ENCODE results near the gene ORC5. TPM values are rescaled to one million over a fixed set of nuclear protein-coding genes. Genes with fewer than 3 reads are reported as not detected.

Gene ORC5
- total RNA-seq, 2 experiments from 2014 or later: 20.6 to 20.7 TPM

DNA sequence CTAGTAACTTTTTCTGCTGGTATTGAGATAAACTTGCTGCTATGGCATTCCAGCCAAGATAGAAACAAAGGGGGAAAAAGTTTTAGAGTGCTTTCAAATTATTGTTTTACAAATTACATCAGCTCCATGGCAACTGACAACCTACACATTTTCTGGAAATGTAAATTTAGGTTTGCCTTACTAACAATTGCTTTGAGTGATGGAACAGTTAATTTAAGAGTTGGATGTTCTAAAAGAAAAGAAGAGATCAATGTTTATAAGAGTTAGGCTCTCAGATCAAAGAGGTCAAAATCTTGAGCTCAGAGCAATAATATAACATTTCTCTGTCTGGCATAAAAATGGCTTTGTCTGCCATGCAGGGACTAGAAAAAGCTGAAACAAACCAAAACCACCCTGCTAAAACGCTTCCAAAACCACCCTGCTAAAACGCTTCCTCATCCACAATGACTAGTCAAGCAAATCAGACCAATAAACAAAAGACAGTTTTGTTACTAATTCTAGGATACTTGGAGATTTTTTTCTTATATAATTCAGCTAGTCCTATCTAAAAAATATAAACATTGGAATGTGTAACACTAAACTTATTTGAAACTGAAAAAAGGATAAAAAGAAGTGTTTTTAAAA is 32.3 kb downstream of the ORC5 start:
- ChIA-PET CTCF (interaction anchor here (0.7 kb wide), 1 partner anchor 43 kb away, joined by 3 read pairs; no protein-coding TSS in a partner anchor), POLR2A (no interaction called here)
- Mint-ChIP-seq H3K27me3 (no peaks in the 10 kb centered on the region), H3K9me3 (peaks cover 13% of the 10 kb centered on the region), H3K27ac (no peak overlapping the region), H3K4me3 (no peak overlapping the region), H3K4me1 (no peaks in the 10 kb centered on the region), H3K36me3 (ENCODE audit: low read depth) (peaks cover 46% of the 10 kb centered on the region)
- DNase-seq: no peak

DNA sequence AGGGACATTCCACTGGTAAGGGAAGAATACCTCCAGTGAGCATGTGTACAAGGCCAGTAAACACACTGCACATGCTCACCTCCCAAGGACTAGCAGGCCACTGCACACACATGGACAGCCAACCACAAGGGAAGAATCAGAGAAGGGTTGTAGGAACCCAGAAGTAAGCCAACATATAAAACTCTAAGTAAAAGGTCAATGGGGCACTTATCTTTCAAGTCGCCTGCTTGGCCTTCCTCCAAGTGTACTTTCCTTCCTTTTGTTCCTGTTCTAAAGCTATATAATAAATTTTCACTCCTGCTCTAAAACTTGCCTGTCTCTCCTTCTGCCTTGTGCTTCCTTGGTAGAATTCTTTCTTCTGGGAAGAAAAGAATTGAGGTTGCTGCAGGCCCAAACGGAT is 33.0 kb downstream of the ORC5 start:
- Mint-ChIP-seq H3K9me3 (peaks cover 10% of the 10 kb centered on the region), H3K4me3 (no peak overlapping the region), H3K36me3 (ENCODE audit: low read depth) (peaks cover 40% of the 10 kb centered on the region), H3K27ac (no peak overlapping the region), H3K27me3 (no peaks in the 10 kb centered on the region), H3K4me1 (no peaks in the 10 kb centered on the region)
- ChIA-PET POLR2A (no interaction called here), CTCF (interaction anchor here (0.7 kb wide), 1 partner anchor 42 kb away, joined by 3 read pairs; no protein-coding TSS in a partner anchor)
- no peak for DNase-seq

DNA sequence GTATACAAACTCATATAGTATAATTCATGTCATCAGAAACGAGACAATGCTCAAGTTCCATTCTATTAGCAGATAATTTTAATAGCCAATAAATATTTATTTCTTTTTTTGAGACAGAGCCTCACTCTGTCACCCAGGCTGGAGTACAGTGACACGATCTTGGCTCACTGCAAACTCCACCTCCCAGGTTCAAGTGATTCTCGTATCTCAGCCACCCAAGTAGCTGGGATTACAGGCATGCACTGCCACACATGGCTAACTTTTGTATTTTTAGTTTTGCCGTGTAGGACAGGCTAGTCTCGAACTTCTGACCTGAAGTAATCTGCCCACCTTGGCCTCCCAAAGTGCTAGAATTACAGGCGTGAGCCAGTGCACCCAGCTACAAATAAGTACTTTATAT is 45.7 kb downstream of the ORC5 start:
- ChIA-PET CTCF (no interaction called here), POLR2A (no interaction called here)
- peaks cover 14% of the 10 kb centered on the region for H3K36me3 Mint-ChIP-seq (ENCODE audit: low read depth)
- DNase-seq: no peak
- no peaks in the 10 kb centered on the region for H3K27me3 Mint-ChIP-seq
- no peaks in the 10 kb centered on the region for H3K9me3 Mint-ChIP-seq
- H3K27ac Mint-ChIP-seq: no peak overlapping the region
- H3K4me1 Mint-ChIP-seq: no peaks in the 10 kb centered on the region
- H3K4me3 Mint-ChIP-seq: no peak overlapping the region

DNA sequence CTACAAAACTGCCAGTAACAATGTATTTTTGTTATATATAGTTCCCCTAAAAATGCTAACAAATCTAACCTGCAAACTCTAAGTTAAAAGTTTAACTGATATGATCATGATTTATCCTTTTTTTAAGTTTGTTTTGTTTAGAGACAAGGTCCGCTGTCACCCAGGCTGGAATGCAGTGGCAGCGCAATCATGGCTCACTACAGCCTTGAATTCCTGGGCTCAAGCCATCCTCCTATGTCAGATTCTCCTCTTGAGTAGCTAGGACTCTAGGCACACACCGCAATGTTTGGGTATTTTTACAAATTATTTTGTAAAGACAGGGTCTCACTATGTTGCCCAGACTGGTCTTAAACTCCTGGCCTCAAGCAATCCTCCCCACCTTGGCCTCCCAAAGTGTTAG is 46.6 kb downstream of the ORC5 start:
- CTCF ChIA-PET: no interaction called here
- Mint-ChIP-seq H3K27ac (no peak overlapping the region), H3K9me3 (no peaks in the 10 kb centered on the region), H3K27me3 (no peaks in the 10 kb centered on the region), H3K4me1 (no peaks in the 10 kb centered on the region), H3K4me3 (no peak overlapping the region), H3K36me3 (ENCODE audit: low read depth) (peaks cover 12% of the 10 kb centered on the region)
- DNase-seq: no peak
- POLR2A ChIA-PET: no interaction called here

DNA sequence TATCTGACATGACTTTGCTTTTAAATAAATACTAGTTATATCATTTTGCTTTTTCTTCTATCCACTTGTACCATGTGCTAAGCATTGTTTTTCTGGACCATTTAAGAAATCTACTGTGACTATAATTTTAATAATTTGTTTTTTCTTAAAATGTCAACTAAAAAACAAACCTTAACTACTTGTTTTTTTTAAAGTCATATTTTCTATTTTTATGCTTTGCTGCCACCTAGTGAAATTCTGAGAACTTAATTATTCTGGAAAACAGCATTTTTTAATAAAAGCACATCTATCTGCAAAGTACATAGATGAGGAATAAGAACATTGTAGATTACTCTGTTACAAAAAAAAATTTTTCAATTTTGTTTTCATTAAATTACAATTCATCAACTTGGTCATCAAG is 47.4 kb downstream of the ORC5 start:
- H3K4me3 Mint-ChIP-seq: no peak overlapping the region
- no peaks in the 10 kb centered on the region for H3K4me1 Mint-ChIP-seq
- ChIA-PET CTCF (interaction anchor here (0.9 to 1.2 kb wide), 2 partner anchors 9 to 12 kb away, joined by 3 read pairs; no protein-coding TSS in a partner anchor), POLR2A (no interaction called here)
- no peak for DNase-seq
- no peaks in the 10 kb centered on the region for H3K9me3 Mint-ChIP-seq
- no peak overlapping the region for H3K27ac Mint-ChIP-seq
- peaks cover 10% of the 10 kb centered on the region for H3K36me3 Mint-ChIP-seq (ENCODE audit: low read depth)
- no peaks in the 10 kb centered on the region for H3K27me3 Mint-ChIP-seq

DNA sequence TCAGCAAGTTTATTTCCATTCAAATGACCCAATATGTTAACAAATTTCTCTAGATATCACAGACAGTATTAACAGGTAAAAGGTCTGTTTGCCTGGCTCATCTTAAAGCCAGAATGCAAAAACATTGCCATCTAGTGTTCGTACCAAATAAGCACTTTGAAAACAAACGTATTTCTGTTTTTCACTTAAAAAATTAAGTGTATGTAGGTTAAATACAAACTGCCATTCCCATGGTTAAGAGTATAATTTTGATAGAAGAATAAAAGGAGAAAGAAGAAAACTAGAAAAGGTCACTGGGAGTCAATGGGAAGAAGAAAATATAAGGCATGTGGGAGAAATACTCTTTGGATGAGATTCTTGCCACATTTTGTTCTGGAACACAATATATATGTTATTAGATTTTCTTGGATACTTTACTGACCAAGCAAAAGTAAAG is 51.0 kb downstream of the ORC5 start:
- Mint-ChIP-seq H3K4me1 (no peaks in the 10 kb centered on the region), H3K36me3 (ENCODE audit: low read depth) (peaks cover 6% of the 10 kb centered on the region), H3K27ac (no peak overlapping the region), H3K27me3 (no peaks in the 10 kb centered on the region), H3K9me3 (no peaks in the 10 kb centered on the region), H3K4me3 (no peak overlapping the region)
- no peak for DNase-seq
- CTCF ChIA-PET: no interaction called here
- POLR2A ChIA-PET: no interaction called here

DNA sequence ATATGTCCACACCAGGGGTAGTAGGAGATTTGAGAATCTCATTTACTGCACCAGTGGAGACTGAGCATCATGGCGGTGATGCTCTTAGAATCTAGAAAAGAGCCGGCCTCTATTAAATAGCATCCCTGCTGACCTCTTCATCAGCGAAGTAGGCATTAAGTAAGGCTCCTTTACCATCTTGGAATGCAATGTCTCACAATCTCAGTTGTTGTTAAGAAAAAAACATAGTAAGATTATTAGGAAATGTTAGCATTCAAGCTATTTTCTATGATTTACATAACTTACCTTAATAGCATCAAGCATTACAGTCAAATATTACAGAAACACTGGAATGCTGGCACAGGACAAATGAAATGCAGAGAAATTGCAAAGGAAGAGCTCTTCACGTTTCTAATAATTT is 54.5 kb downstream of the ORC5 start:
- H3K4me3 Mint-ChIP-seq: no peak overlapping the region
- CTCF ChIA-PET: no interaction called here
- no peaks in the 10 kb centered on the region for H3K36me3 Mint-ChIP-seq (ENCODE audit: low read depth)
- no peaks in the 10 kb centered on the region for H3K9me3 Mint-ChIP-seq
- no peak for DNase-seq
- H3K4me1 Mint-ChIP-seq: no peaks in the 10 kb centered on the region
- H3K27me3 Mint-ChIP-seq: no peaks in the 10 kb centered on the region
- POLR2A ChIA-PET: no interaction called here
- no peak overlapping the region for H3K27ac Mint-ChIP-seq

DNA sequence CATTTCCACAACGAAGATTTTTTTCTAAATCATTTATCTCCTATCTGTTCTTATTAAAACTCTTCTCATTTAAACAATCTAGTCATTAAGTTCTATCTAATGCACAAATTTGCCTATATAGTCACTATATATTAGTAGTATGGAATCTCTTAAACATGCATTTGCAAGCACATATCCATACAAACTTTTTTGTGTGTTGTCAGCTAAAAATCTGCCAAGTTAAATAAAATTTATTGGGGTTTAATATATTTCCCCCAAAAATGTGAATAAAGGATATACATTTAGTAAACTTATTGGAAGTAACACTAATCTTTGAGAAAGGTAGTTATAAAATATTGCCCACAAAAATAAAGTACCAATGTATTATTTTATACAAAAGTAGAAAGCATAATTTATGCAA is 55.3 kb downstream of the ORC5 start:
- ChIA-PET CTCF (no interaction called here), POLR2A (no interaction called here)
- Mint-ChIP-seq H3K4me1 (no peaks in the 10 kb centered on the region), H3K27ac (no peak overlapping the region), H3K9me3 (no peaks in the 10 kb centered on the region), H3K36me3 (ENCODE audit: low read depth) (no peaks in the 10 kb centered on the region), H3K4me3 (no peak overlapping the region), H3K27me3 (no peaks in the 10 kb centered on the region)
- no peak for DNase-seq

DNA sequence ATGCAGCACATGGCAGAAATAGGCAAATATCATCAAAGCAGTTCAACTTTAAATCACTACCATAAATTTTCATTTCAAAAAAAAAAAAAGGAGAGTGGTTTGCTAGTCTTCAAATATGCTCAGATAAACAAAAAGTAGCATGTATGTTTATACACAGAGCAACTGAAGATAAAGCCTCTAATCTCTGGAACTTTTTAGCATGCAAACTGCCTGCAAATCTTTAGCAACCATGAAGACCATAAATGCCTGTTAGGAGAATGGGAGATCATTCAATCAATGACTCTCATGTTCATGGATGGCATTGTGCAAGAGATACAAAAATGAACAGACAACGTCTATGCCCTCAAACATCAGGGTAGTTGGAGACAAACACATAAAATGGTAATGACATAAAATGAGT is 57.3 kb downstream of the ORC5 start:
- ChIA-PET POLR2A (no interaction called here), CTCF (no interaction called here)
- no peak overlapping the region for H3K4me3 Mint-ChIP-seq
- H3K4me1 Mint-ChIP-seq: no peaks in the 10 kb centered on the region
- no peak for DNase-seq
- no peaks in the 10 kb centered on the region for H3K27me3 Mint-ChIP-seq
- H3K27ac Mint-ChIP-seq: no peak overlapping the region
- H3K9me3 Mint-ChIP-seq: no peaks in the 10 kb centered on the region
- no peaks in the 10 kb centered on the region for H3K36me3 Mint-ChIP-seq (ENCODE audit: low read depth)

DNA sequence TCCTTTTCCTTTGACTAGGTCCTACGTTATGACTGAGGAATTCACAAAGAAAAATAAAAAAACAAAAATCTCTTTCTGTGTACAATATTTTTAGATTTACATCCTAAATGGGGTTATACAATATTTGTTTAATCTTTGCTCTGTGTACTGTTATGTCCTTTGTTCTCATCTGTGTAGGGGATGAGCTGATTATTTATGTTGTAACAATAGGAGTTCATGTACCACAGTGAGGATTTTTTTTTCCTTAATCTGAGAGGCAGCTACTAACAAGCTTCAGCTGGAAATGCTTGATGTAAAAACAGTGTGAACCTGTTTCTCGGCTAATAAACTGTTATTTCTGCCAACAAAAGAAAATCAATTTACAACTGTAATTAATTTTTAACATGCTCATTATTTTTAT is 58.0 kb downstream of the ORC5 start:
- H3K4me1 Mint-ChIP-seq: no peaks in the 10 kb centered on the region
- no peak overlapping the region for H3K4me3 Mint-ChIP-seq
- H3K36me3 Mint-ChIP-seq (ENCODE audit: low read depth): no peaks in the 10 kb centered on the region
- CTCF ChIA-PET: no interaction called here
- no peak overlapping the region for H3K27ac Mint-ChIP-seq
- POLR2A ChIA-PET: no interaction called here
- H3K27me3 Mint-ChIP-seq: no peaks in the 10 kb centered on the region
- no peaks in the 10 kb centered on the region for H3K9me3 Mint-ChIP-seq
- DNase-seq: no peak

DNA sequence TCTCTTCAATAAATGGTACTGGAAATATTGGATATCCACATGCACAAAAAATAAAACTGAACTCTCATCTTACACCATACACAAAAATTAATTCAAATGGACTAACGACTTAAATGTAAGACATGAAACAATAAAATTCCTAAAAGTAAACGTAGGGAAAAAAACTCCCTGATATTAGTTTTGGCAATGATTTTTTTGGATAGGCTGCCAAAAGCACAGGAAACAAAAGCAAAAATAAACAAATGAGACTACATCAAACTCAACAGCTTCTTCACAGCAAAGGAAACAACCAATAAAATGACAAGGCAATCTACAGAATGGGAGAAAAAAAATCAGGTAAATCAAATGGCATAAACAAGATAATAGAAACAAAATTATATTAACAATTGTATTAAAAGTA is 65.7 kb downstream of the ORC5 start:
- Mint-ChIP-seq H3K27ac (no peak overlapping the region), H3K36me3 (ENCODE audit: low read depth) (peaks cover 3% of the 10 kb centered on the region), H3K4me1 (no peaks in the 10 kb centered on the region), H3K9me3 (no peaks in the 10 kb centered on the region), H3K27me3 (no peaks in the 10 kb centered on the region), H3K4me3 (no peak overlapping the region)
- ChIA-PET CTCF (no interaction called here), POLR2A (no interaction called here)
- no peak for DNase-seq

DNA sequence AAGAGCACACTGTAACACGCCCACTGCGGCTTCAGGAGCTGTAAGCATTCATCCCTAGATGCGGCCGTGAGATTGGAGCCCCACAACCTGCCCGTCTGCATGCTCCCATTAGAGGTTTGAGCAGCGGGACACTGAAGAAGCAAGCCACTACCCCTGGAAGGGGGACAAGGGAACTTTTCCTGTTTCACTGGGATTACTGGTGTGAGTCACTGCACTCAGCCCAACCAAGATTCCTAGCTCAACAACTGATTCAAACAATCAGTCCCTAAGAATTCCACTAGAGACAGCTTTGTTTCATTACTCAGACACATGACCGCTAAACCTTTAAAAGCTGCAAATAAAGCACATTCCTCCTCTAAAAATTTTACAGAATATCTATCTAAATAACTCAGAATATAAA is 69.8 kb downstream of the ORC5 start:
- Mint-ChIP-seq H3K36me3 (ENCODE audit: low read depth) (peaks cover 9% of the 10 kb centered on the region), H3K4me3 (no peak overlapping the region), H3K9me3 (no peaks in the 10 kb centered on the region), H3K4me1 (peaks cover 3% of the 10 kb centered on the region), H3K27ac (no peak overlapping the region), H3K27me3 (no peaks in the 10 kb centered on the region)
- no peak for DNase-seq
- POLR2A ChIA-PET: no interaction called here
- CTCF ChIA-PET: interaction anchor here (1.4 to 1.5 kb wide), 2 partner anchors 10 to 11 kb away, joined by 3 to 4 read pairs; no protein-coding TSS in a partner anchor

DNA sequence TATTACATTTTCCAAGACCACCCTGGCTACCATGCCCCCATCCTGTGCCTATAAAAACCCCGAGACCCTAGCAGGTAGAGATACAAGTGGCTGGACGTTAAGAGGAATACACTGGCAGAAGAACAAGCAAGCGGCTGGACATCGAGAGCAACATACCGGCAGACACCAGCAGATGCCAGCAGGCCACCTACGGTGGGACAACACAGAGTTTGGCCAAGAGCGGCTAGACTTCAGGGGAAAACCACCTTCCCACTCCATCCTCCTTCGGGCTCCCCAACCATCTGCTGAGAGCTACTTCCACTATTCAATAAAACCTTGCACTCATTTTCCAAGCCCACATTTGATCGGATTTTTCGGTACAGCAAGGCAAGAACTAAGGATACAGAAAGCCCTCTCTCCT is 70.3 kb downstream of the ORC5 start:
- DNase-seq: no peak
- Mint-ChIP-seq H3K4me3 (no peak overlapping the region), H3K36me3 (ENCODE audit: low read depth) (peaks cover 9% of the 10 kb centered on the region), H3K27ac (no peak overlapping the region), H3K27me3 (no peaks in the 10 kb centered on the region), H3K9me3 (no peaks in the 10 kb centered on the region), H3K4me1 (peaks cover 3% of the 10 kb centered on the region)
- ChIA-PET CTCF (interaction anchor here (1.4 to 1.5 kb wide), 2 partner anchors 10 to 11 kb away, joined by 3 to 4 read pairs; no protein-coding TSS in a partner anchor), POLR2A (no interaction called here)

DNA sequence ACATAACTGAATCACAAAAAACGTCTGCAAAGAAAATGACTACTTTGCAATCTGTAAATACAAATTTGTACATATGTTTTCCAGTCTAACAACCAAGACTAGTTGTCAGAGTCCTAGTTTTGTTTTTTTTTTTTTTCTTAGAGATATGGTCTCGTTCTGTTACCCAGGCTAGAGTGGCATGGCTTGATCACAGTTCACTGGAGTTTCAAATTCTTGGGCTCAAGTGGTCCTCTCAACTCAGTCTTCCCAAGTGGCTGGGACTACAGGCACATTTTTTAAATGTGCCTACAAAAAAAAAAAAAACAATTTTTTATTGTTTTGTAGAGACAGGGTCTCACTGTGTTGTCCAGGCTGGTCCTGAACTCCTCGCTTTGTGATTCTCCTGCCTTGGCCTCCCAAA is 70.8 kb downstream of the ORC5 start:
- ChIA-PET CTCF (interaction anchor here (1.5 kb wide), 1 partner anchor 11 kb away, joined by 3 read pairs; no protein-coding TSS in a partner anchor), POLR2A (no interaction called here)
- H3K36me3 Mint-ChIP-seq (ENCODE audit: low read depth): peaks cover 8% of the 10 kb centered on the region
- no peak overlapping the region for H3K27ac Mint-ChIP-seq
- no peaks in the 10 kb centered on the region for H3K27me3 Mint-ChIP-seq
- H3K4me3 Mint-ChIP-seq: no peak overlapping the region
- no peaks in the 10 kb centered on the region for H3K9me3 Mint-ChIP-seq
- no peak for DNase-seq
- peaks cover 3% of the 10 kb centered on the region for H3K4me1 Mint-ChIP-seq
